Neural cell (in vitro differentiated cells): ENCODE results near the gene ARFGEF3.

Experiments
- EZH2 ChIP-seq: fragments of 200-600, 300-800 bp; shearing (Covaris generic), sonication (generic); IDR thresholded peaks from 2 replicates; pipeline ENCODE4 v1.6.1; 2014; ENCODE audit warnings: antibody characterized with exemption, low read length, borderline replicate concordance, mild to moderate bottlenecking; ENCODE audit not compliant: insufficient read depth, poor library complexity, severe bottlenecking
- MXI1 ChIP-seq: fragments of 450-650 bp; conservative IDR thresholded peaks from 2 replicates; pipeline ENCODE4 v1.6.1; 2014; ENCODE audit warnings: antibody characterized with exemption, mild to moderate bottlenecking; ENCODE audit not compliant: poor library complexity, severe bottlenecking
- POLR2AphosphoS5 ChIP-seq: IDR thresholded peaks from 2 replicates; pipeline ENCODE4 v1.6.1; 2012
- TF ChIP-seq, protein P1 (sequence below): IDR thresholded peaks from 2 replicates; pipeline ENCODE4 v1.6.1; 2012; ENCODE audit warnings: borderline replicate concordance
- TF ChIP-seq, protein P2 (sequence below): fragments of 450-650 bp; IDR thresholded peaks from 2 replicates; pipeline ENCODE4 v1.5.1; 2014; ENCODE audit warnings: antibody characterized with exemption, mild to moderate bottlenecking, moderate library complexity; ENCODE audit not compliant: poor library complexity, severe bottlenecking

DNA sequence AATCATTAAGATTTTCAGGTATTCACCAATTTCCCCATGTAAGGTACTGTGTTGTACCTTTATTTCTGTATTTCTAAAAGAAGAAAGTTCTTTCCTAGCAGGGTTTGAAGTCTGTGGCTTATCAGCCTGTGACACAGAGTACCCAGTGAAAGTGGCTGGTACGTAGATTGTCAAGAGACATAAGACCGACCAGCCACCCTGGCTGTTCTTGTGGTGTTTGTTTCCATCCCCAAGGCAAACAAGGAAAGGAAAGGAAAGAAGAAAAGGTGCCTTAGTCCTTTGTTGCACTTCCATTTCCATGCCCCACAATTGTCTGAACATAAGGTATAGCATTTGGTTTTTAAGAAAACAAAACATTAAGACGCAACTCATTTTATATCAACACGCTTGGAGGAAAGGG, 175.3 kb downstream of the ARFGEF3 start:
- TF ChIP-seq POLR2AphosphoS5 (no peak), EZH2 (no peak), MXI1 (no peak)
- TF ChIP-seq, protein P1, sequence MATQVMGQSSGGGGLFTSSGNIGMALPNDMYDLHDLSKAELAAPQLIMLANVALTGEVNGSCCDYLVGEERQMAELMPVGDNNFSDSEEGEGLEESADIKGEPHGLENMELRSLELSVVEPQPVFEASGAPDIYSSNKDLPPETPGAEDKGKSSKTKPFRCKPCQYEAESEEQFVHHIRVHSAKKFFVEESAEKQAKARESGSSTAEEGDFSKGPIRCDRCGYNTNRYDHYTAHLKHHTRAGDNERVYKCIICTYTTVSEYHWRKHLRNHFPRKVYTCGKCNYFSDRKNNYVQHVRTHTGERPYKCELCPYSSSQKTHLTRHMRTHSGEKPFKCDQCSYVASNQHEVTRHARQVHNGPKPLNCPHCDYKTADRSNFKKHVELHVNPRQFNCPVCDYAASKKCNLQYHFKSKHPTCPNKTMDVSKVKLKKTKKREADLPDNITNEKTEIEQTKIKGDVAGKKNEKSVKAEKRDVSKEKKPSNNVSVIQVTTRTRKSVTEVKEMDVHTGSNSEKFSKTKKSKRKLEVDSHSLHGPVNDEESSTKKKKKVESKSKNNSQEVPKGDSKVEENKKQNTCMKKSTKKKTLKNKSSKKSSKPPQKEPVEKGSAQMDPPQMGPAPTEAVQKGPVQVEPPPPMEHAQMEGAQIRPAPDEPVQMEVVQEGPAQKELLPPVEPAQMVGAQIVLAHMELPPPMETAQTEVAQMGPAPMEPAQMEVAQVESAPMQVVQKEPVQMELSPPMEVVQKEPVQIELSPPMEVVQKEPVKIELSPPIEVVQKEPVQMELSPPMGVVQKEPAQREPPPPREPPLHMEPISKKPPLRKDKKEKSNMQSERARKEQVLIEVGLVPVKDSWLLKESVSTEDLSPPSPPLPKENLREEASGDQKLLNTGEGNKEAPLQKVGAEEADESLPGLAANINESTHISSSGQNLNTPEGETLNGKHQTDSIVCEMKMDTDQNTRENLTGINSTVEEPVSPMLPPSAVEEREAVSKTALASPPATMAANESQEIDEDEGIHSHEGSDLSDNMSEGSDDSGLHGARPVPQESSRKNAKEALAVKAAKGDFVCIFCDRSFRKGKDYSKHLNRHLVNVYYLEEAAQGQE = no peak
- TF ChIP-seq, protein P2, sequence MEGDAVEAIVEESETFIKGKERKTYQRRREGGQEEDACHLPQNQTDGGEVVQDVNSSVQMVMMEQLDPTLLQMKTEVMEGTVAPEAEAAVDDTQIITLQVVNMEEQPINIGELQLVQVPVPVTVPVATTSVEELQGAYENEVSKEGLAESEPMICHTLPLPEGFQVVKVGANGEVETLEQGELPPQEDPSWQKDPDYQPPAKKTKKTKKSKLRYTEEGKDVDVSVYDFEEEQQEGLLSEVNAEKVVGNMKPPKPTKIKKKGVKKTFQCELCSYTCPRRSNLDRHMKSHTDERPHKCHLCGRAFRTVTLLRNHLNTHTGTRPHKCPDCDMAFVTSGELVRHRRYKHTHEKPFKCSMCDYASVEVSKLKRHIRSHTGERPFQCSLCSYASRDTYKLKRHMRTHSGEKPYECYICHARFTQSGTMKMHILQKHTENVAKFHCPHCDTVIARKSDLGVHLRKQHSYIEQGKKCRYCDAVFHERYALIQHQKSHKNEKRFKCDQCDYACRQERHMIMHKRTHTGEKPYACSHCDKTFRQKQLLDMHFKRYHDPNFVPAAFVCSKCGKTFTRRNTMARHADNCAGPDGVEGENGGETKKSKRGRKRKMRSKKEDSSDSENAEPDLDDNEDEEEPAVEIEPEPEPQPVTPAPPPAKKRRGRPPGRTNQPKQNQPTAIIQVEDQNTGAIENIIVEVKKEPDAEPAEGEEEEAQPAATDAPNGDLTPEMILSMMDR = no peak
